ELF-1 (cell line): Measurements from ENCODE around the gene COA8.
"Not testable (repeated sequence)": the region's sequence is repeated elsewhere in the genome, so short reads cannot be mapped to it uniquely, and the experiment has no call there.

Source experiments
- DNase-seq: peaks from one replicate; pipeline ENCODE4 v3.0.0-alpha.2; 2016; ENCODE audit warnings: low read depth, low spot score

COA8 gene

GRCh38 chr14:103574104-103574503, 11.3 kb downstream of the COA8 start:
- DNase-seq, result no peak

- no peak for DNase-seq
These were observed 12.0 kb downstream of the COA8 start for GRCh38 chr14:103574707-103575285.

- DNase-seq, result peak; percentile 85
These were observed 13.7 kb downstream of the COA8 start for GRCh38 chr14:103576371-103577024.

- no peak for DNase-seq
These were observed 15.8 kb downstream of the COA8 start for GRCh38 chr14:103578401-103579075.

- no peak for DNase-seq
These were observed 18.4 kb downstream of the COA8 start for GRCh38 chr14:103581206-103581605.

- no peak for DNase-seq
These were observed 19.4 kb downstream of the COA8 start for GRCh38 chr14:103581954-103582703.

- no peak for DNase-seq
These were observed 21.7 kb downstream of the COA8 start for GRCh38 chr14:103584326-103584915.

GRCh38 chr14:103593577-103593976, 30.8 kb downstream of the COA8 start:
- DNase-seq, result no peak

- peak; percentile 90 for DNase-seq
These were observed 31.5 kb downstream of the COA8 start for GRCh38 chr14:103594265-103594664.

- DNase-seq, result no peak
These were observed 35.0 kb downstream of the COA8 start for GRCh38 chr14:103597623-103598377.

- DNase-seq, result no peak
These were observed 37.7 kb downstream of the COA8 start for GRCh38 chr14:103600503-103600902.

- DNase-seq, result no peak
These were observed 41.9 kb downstream of the COA8 start for GRCh38 chr14:103604620-103605019.

GRCh38 chr14:103606963-103607668, 44.4 kb downstream of the COA8 start:
- peak; percentile 81 for DNase-seq

GRCh38 chr14:103607822-103608221, 45.1 kb downstream of the COA8 start:
- no peak for DNase-seq

GRCh38 chr14:103609081-103609480, 46.3 kb downstream of the COA8 start:
- not testable (repeated sequence) for DNase-seq

- DNase-seq, result no peak
These were observed 48.5 kb downstream of the COA8 start for GRCh38 chr14:103611215-103611614.

- DNase-seq, result no peak
These were observed 50.8 kb downstream of the COA8 start for GRCh38 chr14:103613517-103613916.

- peak; percentile 27 for DNase-seq
These were observed 54.0 kb downstream of the COA8 start for GRCh38 chr14:103616635-103617300.

GRCh38 chr14:103619057-103619456, 56.3 kb downstream of the COA8 start:
- DNase-seq, result no peak

- no peak for DNase-seq
These were observed 59.1 kb downstream of the COA8 start for GRCh38 chr14:103621860-103622259.
